ENCODE results near the gene RPL9. TPM values are rescaled to one million over a fixed set of nuclear protein-coding genes. Genes with fewer than 3 reads are reported as not detected.
A peak's percentile ranks its signal among the peaks of the same experiment; 100 is the strongest.

Gene RPL9
- total RNA-seq, 2 donors from 2014 or later, result 1,341 to 1,760 TPM

- DNase-seq, result no peak
- Histone ChIP-seq H3K36me3 (ENCODE audit: control insufficient read depth, insufficient read depth, low read length) (peaks cover 90% of the 10 kb centered on the region), H3K4me1 (ENCODE audit: control insufficient read depth, insufficient read depth, low read length) (no peaks in the 10 kb centered on the region), H3K27ac (ENCODE audit: low read depth, low read length) (no peak overlapping the region), H3K4me3 (ENCODE audit: low read length) (no peak overlapping the region), H3K9ac (ENCODE audit: extremely low read depth, low read length, poor library complexity, severe bottlenecking) (no peak overlapping the region), H3K27me3 (ENCODE audit: control insufficient read depth, insufficient read depth, low read length, poor library complexity, severe bottlenecking) (no peaks in the 10 kb centered on the region), H3K9me3 (ENCODE audit: control insufficient read depth, low read length) (no peaks in the 10 kb centered on the region)
- Mint-ChIP-seq H3K36me3 (ENCODE audit: low read depth) (peaks cover 66% of the 10 kb centered on the region), H3K27ac (peak overlapping the region; percentile 39), H3K9me3 (no peaks in the 10 kb centered on the region), H3K27me3 (ENCODE audit: insufficient read depth) (no peaks in the 10 kb centered on the region), H3K4me3 (no peak overlapping the region), H3K4me1 (peaks cover 18% of the 10 kb centered on the region)
- no peak for TF ChIP-seq CTCF (conservative IDR thresholded peaks at IDR 0.05)
- WGBS, 2 experiments (ENCODE audit: insufficient coverage in 1 of 2, insufficient read length in 1 of 2), result 94 to 95% methylated on average over 6 to 11 of the region's 11 CpGs
These were observed 5.7 kb downstream of the RPL9 start for GRCh38 chr4:39452860-39453587.

- Mint-ChIP-seq H3K36me3 (ENCODE audit: low read depth) (peaks cover 58% of the 10 kb centered on the region), H3K4me3 (no peak overlapping the region), H3K27ac (peak overlapping the region; percentile 0), H3K9me3 (no peaks in the 10 kb centered on the region), H3K4me1 (peaks cover 16% of the 10 kb centered on the region), H3K27me3 (ENCODE audit: insufficient read depth) (no peaks in the 10 kb centered on the region)
- no peaks in the 10 kb centered on the region for H3K4me1 ChIP-seq (ENCODE audit: control insufficient read depth, insufficient read depth, low read length)
- no peak overlapping the region for H3K9ac ChIP-seq (ENCODE audit: extremely low read depth, low read length, poor library complexity, severe bottlenecking)
- H3K9me3 ChIP-seq (ENCODE audit: control insufficient read depth, low read length), result no peaks in the 10 kb centered on the region
- WGBS, 2 experiments (ENCODE audit: insufficient coverage in 1 of 2, insufficient read length in 1 of 2), result 97 to 98% methylated on average over 6 of the region's 6 CpGs
- no peaks in the 10 kb centered on the region for H3K27me3 ChIP-seq (ENCODE audit: control insufficient read depth, insufficient read depth, low read length, poor library complexity, severe bottlenecking)
- H3K4me3 ChIP-seq (ENCODE audit: low read length), result no peak overlapping the region
- peaks cover 84% of the 10 kb centered on the region for H3K36me3 ChIP-seq (ENCODE audit: control insufficient read depth, insufficient read depth, low read length)
- H3K27ac ChIP-seq (ENCODE audit: low read depth, low read length), result no peak overlapping the region
- no peak for DNase-seq
- TF ChIP-seq CTCF (conservative IDR thresholded peaks at IDR 0.05), result no peak
These were observed 6.4 kb downstream of the RPL9 start for GRCh38 chr4:39452153-39452859.

GRCh38 chr4:39451423-39452023 is 7.2 kb downstream of the RPL9 start:
- Mint-ChIP-seq H3K27ac (peak overlapping the region; percentile 0), H3K4me3 (no peak overlapping the region), H3K36me3 (ENCODE audit: low read depth) (peaks cover 51% of the 10 kb centered on the region), H3K4me1 (peaks cover 11% of the 10 kb centered on the region), H3K9me3 (no peaks in the 10 kb centered on the region), H3K27me3 (ENCODE audit: insufficient read depth) (no peaks in the 10 kb centered on the region)
- Histone ChIP-seq H3K4me1 (ENCODE audit: control insufficient read depth, insufficient read depth, low read length) (no peaks in the 10 kb centered on the region), H3K27me3 (ENCODE audit: control insufficient read depth, insufficient read depth, low read length, poor library complexity, severe bottlenecking) (no peaks in the 10 kb centered on the region), H3K4me3 (ENCODE audit: low read length) (no peak overlapping the region), H3K9me3 (ENCODE audit: control insufficient read depth, low read length) (no peaks in the 10 kb centered on the region), H3K27ac (ENCODE audit: low read depth, low read length) (no peak overlapping the region), H3K36me3 (ENCODE audit: control insufficient read depth, insufficient read depth, low read length) (peaks cover 77% of the 10 kb centered on the region), H3K9ac (ENCODE audit: extremely low read depth, low read length, poor library complexity, severe bottlenecking) (no peak overlapping the region)
- WGBS, 2 experiments (ENCODE audit: insufficient coverage in 1 of 2, insufficient read length in 1 of 2), result 93 to 96% methylated on average over 4 to 6 of the region's 6 CpGs
- TF ChIP-seq CTCF (conservative IDR thresholded peaks at IDR 0.05), result no peak
- no peak for DNase-seq

Data from endodermal cell (in vitro differentiated cells).